Embryonic facial prominence (tissue), 1 donor: ENCODE data around the gene TFCP2L1.
"Not testable (repeated sequence)": the region's sequence is repeated elsewhere in the genome, so short reads cannot be mapped to it uniquely, and the experiment has no call there.

Experiments
- DNase-seq: peaks from one replicate; pipeline ENCODE4 v3.0.0-alpha.2; 2016; ENCODE audit errors: extremely low spot score

Gene TFCP2L1

GRCh38 chr2:121295911-121296650 is 11.1 kb upstream of the TFCP2L1 start:
- DNase-seq = no peak

- DNase-seq = no peak
These were observed 10.2 kb upstream of the TFCP2L1 start for GRCh38 chr2:121294881-121295840.

- DNase-seq = no peak
These were observed 8.7 kb upstream of the TFCP2L1 start for GRCh38 chr2:121293450-121294325.

GRCh38 chr2:121291251-121291580 is 6.2 kb upstream of the TFCP2L1 start:
- DNase-seq = no peak

GRCh38 chr2:121289271-121289670 is 4.3 kb upstream of the TFCP2L1 start:
- no peak for DNase-seq

GRCh38 chr2:121288454-121289231 is 3.6 kb upstream of the TFCP2L1 start:
- no peak for DNase-seq

GRCh38 chr2:121287956-121288355 is 3.0 kb upstream of the TFCP2L1 start:
- no peak for DNase-seq

- DNase-seq = no peak
These were observed 2.3 kb upstream of the TFCP2L1 start for GRCh38 chr2:121287146-121287798.

GRCh38 chr2:121286506-121286905 is 1.5 kb upstream of the TFCP2L1 start:
- no peak for DNase-seq

GRCh38 chr2:121285926-121286325 is 924 bp upstream of the TFCP2L1 start:
- no peak for DNase-seq

- DNase-seq = no peak
These were observed 1.1 kb downstream of the TFCP2L1 start for GRCh38 chr2:121283670-121284462.

GRCh38 chr2:121282800-121283385 is 2.1 kb downstream of the TFCP2L1 start:
- no peak for DNase-seq

- DNase-seq = no peak
These were observed 3.3 kb downstream of the TFCP2L1 start for GRCh38 chr2:121281694-121282093.

GRCh38 chr2:121281107-121281506 is 3.9 kb downstream of the TFCP2L1 start:
- no peak for DNase-seq

GRCh38 chr2:121279476-121280220 is 5.4 kb downstream of the TFCP2L1 start:
- no peak for DNase-seq

GRCh38 chr2:121276341-121276740 is 8.7 kb downstream of the TFCP2L1 start:
- DNase-seq = no peak

- no peak for DNase-seq
These were observed 11.9 kb downstream of the TFCP2L1 start for GRCh38 chr2:121273116-121273515.

GRCh38 chr2:121272596-121272995 is 12.4 kb downstream of the TFCP2L1 start:
- DNase-seq = no peak

- not testable (repeated sequence) for DNase-seq
These were observed 15.6 kb downstream of the TFCP2L1 start for GRCh38 chr2:121269436-121269835.
